ENCODE data around the gene CTSA. TPM values are rescaled to one million over a fixed set of nuclear protein-coding genes. Genes with fewer than 3 reads are reported as not detected.
A peak's percentile ranks its signal among the peaks of the same experiment; 100 is the strongest.

CTSA gene
- total RNA-seq, 1 donor from 2014 or later: 310 TPM

DNA sequence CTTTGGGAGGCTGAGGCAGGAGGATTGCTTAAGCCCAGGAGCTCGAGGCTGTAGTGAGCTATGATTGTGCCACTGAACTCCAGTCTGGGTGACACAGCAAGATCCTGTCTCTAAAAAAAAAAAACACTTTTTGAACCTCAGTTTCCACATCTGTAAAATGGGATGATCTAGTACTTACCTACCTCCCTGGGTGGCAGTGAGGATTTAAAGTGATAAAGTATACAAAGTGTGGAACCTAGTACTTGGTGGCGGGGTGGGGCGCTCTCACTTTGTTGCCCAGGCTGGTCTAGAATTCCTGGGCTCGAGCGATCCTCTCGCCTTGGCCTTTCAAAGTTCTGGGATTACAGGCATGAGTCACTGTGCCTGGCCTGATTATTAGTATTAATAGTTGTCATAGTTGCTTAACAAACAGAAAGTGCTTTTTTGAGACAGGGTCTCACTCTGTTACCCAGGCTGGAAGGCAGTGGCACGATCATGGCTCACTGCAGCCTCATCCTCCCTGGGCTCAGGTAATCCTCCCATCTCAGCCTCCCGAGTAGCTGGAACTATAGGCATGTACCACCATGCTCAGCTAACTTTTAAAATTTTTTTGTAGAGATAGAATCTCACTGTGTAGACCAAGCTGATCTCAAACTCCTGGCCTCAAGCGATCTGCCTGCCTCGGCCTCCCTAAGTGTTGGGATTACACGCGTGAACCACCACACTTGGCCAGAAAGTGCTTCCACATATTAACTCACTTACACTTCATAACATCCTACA, 27.8 kb downstream of the CTSA start:
- Mint-ChIP-seq H3K27ac (ENCODE audit: unreplicated experiment) (peak overlapping the region; percentile 85), H3K4me3 (ENCODE audit: unreplicated experiment) (no peak overlapping the region), H3K36me3 (ENCODE audit: unreplicated experiment) (no peaks in the 10 kb centered on the region), H3K9me3 (ENCODE audit: unreplicated experiment) (no peaks in the 10 kb centered on the region), H3K27me3 (ENCODE audit: unreplicated experiment) (no peaks in the 10 kb centered on the region), H3K4me1 (ENCODE audit: unreplicated experiment) (peaks cover 53% of the 10 kb centered on the region)
- no peak for TF ChIP-seq CTCF (IDR thresholded peaks at IDR 0.05)
- no peak for DNase-seq (ENCODE audit: extremely low spot score, unreplicated experiment)

DNA sequence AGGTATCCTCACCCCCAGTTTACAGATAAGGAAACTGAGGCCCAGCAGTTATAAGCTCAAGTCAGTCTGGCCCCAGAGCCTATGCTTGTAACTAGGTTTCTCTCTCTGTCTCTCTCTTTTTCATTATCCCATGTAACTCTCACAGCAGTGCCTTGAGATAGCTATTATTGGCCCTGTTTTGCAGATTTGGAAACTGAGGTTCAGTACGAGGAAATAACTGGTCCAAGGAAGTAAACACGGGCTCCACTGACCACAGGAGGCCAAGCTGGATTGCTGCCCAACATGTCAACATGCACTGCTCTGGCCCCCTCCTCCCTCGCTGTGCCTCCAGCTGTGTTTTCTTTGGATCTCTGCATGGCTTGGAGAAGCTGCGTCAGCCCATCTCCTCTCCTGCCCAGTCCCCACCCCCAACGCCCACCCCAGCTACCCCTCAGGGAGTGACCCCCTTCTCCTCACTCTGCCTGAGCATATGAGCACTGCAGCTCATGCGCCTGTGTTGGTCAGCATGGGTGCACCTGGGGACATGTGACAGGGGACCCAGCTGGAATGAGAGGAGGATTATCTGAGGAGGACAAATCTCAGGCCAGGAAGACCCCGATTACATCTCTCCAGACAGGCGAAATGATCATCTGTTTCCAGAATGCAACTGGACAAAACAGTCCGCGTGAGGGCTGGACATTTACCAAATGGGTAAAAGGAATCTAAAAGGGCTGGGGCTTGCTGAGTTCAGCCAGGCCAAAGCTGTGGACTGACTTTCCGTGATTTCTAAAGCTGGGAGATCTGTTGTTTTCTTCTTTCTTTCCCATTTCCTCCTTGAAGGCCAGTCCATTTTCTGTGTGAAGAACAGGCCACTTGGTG, 28.6 kb downstream of the CTSA start:
- no peaks in the 10 kb centered on the region for H3K9me3 Mint-ChIP-seq (ENCODE audit: unreplicated experiment)
- peaks cover 61% of the 10 kb centered on the region for H3K4me1 Mint-ChIP-seq (ENCODE audit: unreplicated experiment)
- H3K4me3 Mint-ChIP-seq (ENCODE audit: unreplicated experiment): peak overlapping the region; percentile 54
- H3K27me3 Mint-ChIP-seq (ENCODE audit: unreplicated experiment): no peaks in the 10 kb centered on the region
- DNase-seq (ENCODE audit: extremely low spot score, unreplicated experiment): peak; percentile 88
- H3K27ac Mint-ChIP-seq (ENCODE audit: unreplicated experiment): peak overlapping the region; percentile 85
- no peaks in the 10 kb centered on the region for H3K36me3 Mint-ChIP-seq (ENCODE audit: unreplicated experiment)
- no peak for TF ChIP-seq CTCF (IDR thresholded peaks at IDR 0.05)

- H3K9me3 Mint-ChIP-seq (ENCODE audit: unreplicated experiment): no peaks in the 10 kb centered on the region
- peak overlapping the region; percentile 85 for H3K27ac Mint-ChIP-seq (ENCODE audit: unreplicated experiment)
- DNase-seq (ENCODE audit: extremely low spot score, unreplicated experiment): no peak
- H3K27me3 Mint-ChIP-seq (ENCODE audit: unreplicated experiment): no peaks in the 10 kb centered on the region
- no peak for TF ChIP-seq CTCF (IDR thresholded peaks at IDR 0.05)
- H3K4me3 Mint-ChIP-seq (ENCODE audit: unreplicated experiment): peak overlapping the region; percentile 54
- no peaks in the 10 kb centered on the region for H3K36me3 Mint-ChIP-seq (ENCODE audit: unreplicated experiment)
- H3K4me1 Mint-ChIP-seq (ENCODE audit: unreplicated experiment): peaks cover 70% of the 10 kb centered on the region
These were observed 29.6 kb downstream of the CTSA start for GRCh38 chr20:45920462-45921336.

DNA sequence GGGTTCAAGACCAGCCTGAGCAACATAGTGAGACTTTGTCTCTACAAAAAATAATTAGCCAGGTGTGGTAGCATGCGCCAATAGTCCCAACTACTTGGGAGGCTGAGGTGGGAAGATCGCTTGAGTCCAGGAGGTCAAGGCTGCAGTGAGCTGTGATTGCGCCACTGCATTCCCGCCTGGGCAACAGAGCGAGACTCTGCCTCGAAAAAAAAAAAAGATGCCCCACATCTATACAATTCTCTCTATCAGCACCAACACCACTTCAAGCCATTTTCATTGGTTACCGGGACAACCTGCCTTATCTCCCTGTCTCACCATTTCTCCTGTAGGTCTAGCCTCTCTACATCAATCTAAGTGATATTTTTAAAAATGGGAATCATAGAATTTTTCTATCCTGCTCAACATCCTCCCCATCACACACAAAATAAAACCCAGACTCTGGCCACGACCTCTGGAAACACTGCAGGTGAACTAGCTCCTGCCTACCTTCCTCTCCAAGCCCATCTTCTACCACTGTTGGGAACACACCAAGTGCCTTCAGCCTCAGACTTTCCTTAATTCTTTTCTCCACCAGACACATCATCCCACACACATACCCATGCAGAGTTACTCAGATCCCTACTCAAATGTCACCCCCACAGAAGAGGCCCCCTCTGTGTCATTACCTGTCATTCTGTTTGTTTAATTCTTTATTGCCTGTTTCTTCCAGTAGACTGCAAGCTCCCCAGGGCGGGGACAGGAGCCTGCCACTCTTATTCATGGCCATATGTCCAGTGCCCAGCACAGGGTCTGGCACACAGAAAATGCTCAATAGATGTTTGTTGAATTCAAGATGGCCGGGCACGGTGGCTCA, 30.4 kb downstream of the CTSA start:
- Mint-ChIP-seq H3K36me3 (ENCODE audit: unreplicated experiment) (no peaks in the 10 kb centered on the region), H3K4me1 (ENCODE audit: unreplicated experiment) (peaks cover 72% of the 10 kb centered on the region)
- DNase-seq (ENCODE audit: extremely low spot score, unreplicated experiment): no peak

More for the DNA sequence above, 30.4 kb downstream of the CTSA start:
- no peak overlapping the region for H3K4me3 Mint-ChIP-seq (ENCODE audit: unreplicated experiment)
- H3K27ac Mint-ChIP-seq (ENCODE audit: unreplicated experiment): no peak overlapping the region
- H3K9me3 Mint-ChIP-seq (ENCODE audit: unreplicated experiment): no peaks in the 10 kb centered on the region
- H3K27me3 Mint-ChIP-seq (ENCODE audit: unreplicated experiment): no peaks in the 10 kb centered on the region
- no peak for TF ChIP-seq CTCF (IDR thresholded peaks at IDR 0.05)

Data from osteocyte (in vitro differentiated cells).